Measurements from ENCODE around the gene KIF26B.

The KIF26B gene

DNA sequence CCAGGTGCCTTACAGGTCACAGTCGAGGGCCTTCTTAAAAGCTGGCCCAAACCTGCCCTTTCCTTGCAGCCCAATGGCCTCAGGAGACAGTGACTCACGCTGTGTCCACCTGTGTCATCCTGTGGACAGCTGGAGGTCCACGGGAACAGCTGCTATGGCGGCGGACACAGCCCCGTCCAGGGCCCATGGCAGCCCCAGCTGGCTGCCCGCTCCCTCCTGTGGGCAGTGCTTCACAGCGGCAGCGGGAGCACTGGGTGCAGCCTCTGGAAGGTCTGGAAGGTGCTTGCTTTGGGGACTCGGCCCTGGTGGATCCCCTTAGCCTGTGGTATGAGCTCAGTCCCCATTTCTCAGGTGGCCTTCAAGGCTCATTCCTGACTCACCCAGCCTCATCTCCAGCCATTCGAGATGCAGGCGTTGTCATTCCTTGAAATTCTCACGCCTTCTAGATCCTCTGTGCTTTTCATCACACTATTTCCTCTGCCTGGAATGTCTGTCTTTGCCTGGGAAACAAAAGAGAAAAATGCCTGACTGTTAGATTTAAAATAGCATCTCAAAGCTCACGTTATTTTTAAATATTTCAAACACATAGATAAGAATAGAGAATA, 86.8 kb downstream of the KIF26B start:
- no peaks in the 10 kb centered on the region for H3F3A ChIP-seq (ENCODE audit: insufficient read depth, low read length)
- H3K4me1 ChIP-seq (ENCODE audit: insufficient read depth, low read length, severe bottlenecking): no peaks in the 10 kb centered on the region
- no peak overlapping the region for H3K4me2 ChIP-seq (ENCODE audit: low read length)
- H3K27me3 ChIP-seq (ENCODE audit: insufficient read depth, low read length): no peaks in the 10 kb centered on the region
- H4K20me1 ChIP-seq (ENCODE audit: insufficient read depth, low read length): no peaks in the 10 kb centered on the region
- H3K27ac ChIP-seq (ENCODE audit: low read depth, low read length, poor library complexity, severe bottlenecking): no peak overlapping the region
- TF ChIP-seq, protein P1, sequence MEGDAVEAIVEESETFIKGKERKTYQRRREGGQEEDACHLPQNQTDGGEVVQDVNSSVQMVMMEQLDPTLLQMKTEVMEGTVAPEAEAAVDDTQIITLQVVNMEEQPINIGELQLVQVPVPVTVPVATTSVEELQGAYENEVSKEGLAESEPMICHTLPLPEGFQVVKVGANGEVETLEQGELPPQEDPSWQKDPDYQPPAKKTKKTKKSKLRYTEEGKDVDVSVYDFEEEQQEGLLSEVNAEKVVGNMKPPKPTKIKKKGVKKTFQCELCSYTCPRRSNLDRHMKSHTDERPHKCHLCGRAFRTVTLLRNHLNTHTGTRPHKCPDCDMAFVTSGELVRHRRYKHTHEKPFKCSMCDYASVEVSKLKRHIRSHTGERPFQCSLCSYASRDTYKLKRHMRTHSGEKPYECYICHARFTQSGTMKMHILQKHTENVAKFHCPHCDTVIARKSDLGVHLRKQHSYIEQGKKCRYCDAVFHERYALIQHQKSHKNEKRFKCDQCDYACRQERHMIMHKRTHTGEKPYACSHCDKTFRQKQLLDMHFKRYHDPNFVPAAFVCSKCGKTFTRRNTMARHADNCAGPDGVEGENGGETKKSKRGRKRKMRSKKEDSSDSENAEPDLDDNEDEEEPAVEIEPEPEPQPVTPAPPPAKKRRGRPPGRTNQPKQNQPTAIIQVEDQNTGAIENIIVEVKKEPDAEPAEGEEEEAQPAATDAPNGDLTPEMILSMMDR (IDR thresholded peaks at IDR 0.05; ENCODE audit: low read length): no peak
- no peak for TF ChIP-seq EZH2 (IDR thresholded peaks at IDR 0.05; ENCODE audit: borderline replicate concordance, low read length)
- H3K79me2 ChIP-seq (ENCODE audit: insufficient read depth, low read length): no peaks in the 10 kb centered on the region
- H3K36me3 ChIP-seq (ENCODE audit: insufficient read depth, low read length): no peaks in the 10 kb centered on the region
- H2AFZ ChIP-seq (ENCODE audit: low read length): no peak overlapping the region
- no peaks in the 10 kb centered on the region for H3K9me2 ChIP-seq (ENCODE audit: low read depth, low read length)
- H3K9me3 ChIP-seq (ENCODE audit: low read length): no peaks in the 10 kb centered on the region
- H3K9ac ChIP-seq (ENCODE audit: low read length): no peak overlapping the region
- H3K4me3 ChIP-seq (ENCODE audit: low read depth, low read length, poor library complexity, severe bottlenecking): no peak overlapping the region

DNA sequence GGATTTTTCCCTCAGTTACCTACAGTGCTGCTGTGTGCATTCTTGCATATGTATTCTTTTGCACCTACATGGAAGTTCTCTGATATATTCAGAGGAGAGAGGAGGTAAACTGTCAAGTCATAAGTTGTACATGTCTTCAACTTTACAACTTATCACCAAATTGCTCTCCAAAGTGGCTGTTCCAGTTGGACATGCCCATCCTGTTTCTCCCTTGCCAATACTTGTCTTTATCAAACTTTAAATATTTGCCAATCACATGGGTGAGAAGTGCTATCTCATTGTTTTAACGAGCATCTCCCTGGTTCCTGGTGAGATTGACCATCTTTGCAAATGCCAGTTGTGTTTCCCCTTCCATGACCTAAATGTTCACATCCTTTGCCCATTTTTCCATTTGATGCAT, 88.2 kb downstream of the KIF26B start:
- H3K36me3 ChIP-seq (ENCODE audit: insufficient read depth, low read length): no peaks in the 10 kb centered on the region
- H3K27me3 ChIP-seq (ENCODE audit: insufficient read depth, low read length): no peaks in the 10 kb centered on the region
- H3F3A ChIP-seq (ENCODE audit: insufficient read depth, low read length): no peaks in the 10 kb centered on the region
- TF ChIP-seq EZH2 (IDR thresholded peaks at IDR 0.05; ENCODE audit: borderline replicate concordance, low read length): no peak
- TF ChIP-seq, protein P1 (IDR thresholded peaks at IDR 0.05; ENCODE audit: low read length): no peak
- no peak overlapping the region for H3K9ac ChIP-seq (ENCODE audit: low read length)
- no peaks in the 10 kb centered on the region for H3K9me2 ChIP-seq (ENCODE audit: low read depth, low read length)
- no peaks in the 10 kb centered on the region for H3K79me2 ChIP-seq (ENCODE audit: insufficient read depth, low read length)
- no peak overlapping the region for H3K4me3 ChIP-seq (ENCODE audit: low read depth, low read length, poor library complexity, severe bottlenecking)
- no peaks in the 10 kb centered on the region for H4K20me1 ChIP-seq (ENCODE audit: insufficient read depth, low read length)
- no peak overlapping the region for H3K27ac ChIP-seq (ENCODE audit: low read depth, low read length, poor library complexity, severe bottlenecking)
- H2AFZ ChIP-seq (ENCODE audit: low read length): no peak overlapping the region
- no peaks in the 10 kb centered on the region for H3K9me3 ChIP-seq (ENCODE audit: low read length)
- H3K4me1 ChIP-seq (ENCODE audit: insufficient read depth, low read length, severe bottlenecking): no peaks in the 10 kb centered on the region
- H3K4me2 ChIP-seq (ENCODE audit: low read length): no peak overlapping the region

DNA sequence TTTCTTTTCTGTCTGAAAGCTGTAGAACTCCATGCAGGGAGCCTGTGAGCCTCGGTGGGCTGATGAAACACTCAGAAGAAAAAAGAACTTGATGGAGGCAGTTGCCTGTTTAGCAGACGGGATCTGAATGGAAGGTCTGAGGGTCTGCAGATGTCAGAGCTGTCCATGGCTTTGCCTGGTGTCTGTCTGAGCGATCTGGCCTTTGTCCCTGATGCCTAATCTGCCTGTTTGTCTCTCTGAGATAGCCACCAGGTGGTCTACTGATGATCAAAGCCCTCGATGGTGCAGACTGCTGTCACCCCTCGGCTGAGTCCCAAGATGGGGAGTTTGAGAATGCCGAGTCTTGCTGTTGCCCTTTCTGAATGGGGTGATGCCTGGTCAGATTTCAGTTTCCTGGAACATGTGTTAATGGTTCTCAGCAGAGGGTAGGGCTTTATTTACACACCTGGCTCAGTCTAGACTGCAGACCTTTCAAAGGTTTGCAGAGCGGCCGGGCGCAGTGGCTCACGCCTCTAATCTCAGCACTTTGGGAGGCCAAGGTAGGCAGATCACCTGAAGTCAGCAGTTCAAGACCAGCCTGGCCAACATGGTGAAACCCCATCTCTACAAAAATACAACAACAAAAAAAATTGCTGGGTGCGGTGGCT, 90.4 kb downstream of the KIF26B start:
- Histone ChIP-seq H2AFZ (ENCODE audit: low read length) (no peak overlapping the region), H3K4me2 (ENCODE audit: low read length) (no peak overlapping the region), H4K20me1 (ENCODE audit: insufficient read depth, low read length) (no peaks in the 10 kb centered on the region), H3K4me3 (ENCODE audit: low read depth, low read length, poor library complexity, severe bottlenecking) (no peak overlapping the region), H3K79me2 (ENCODE audit: insufficient read depth, low read length) (no peaks in the 10 kb centered on the region), H3K4me1 (ENCODE audit: insufficient read depth, low read length, severe bottlenecking) (no peaks in the 10 kb centered on the region), H3K27me3 (ENCODE audit: insufficient read depth, low read length) (no peaks in the 10 kb centered on the region), H3K9me2 (ENCODE audit: low read depth, low read length) (no peaks in the 10 kb centered on the region), H3K9me3 (ENCODE audit: low read length) (no peaks in the 10 kb centered on the region), H3K36me3 (ENCODE audit: insufficient read depth, low read length) (no peaks in the 10 kb centered on the region), H3F3A (ENCODE audit: insufficient read depth, low read length) (no peaks in the 10 kb centered on the region), H3K27ac (ENCODE audit: low read depth, low read length, poor library complexity, severe bottlenecking) (no peak overlapping the region), H3K9ac (ENCODE audit: low read length) (no peak overlapping the region)
- TF ChIP-seq, protein P1 (IDR thresholded peaks at IDR 0.05; ENCODE audit: low read length): no peak
- no peak for TF ChIP-seq EZH2 (IDR thresholded peaks at IDR 0.05; ENCODE audit: borderline replicate concordance, low read length)
